Skin of body (tissue), 2 donors: ENCODE measurements around the gene CCDC38. TPM values are rescaled to one million over a fixed set of nuclear protein-coding genes. Genes with fewer than 3 reads are reported as not detected.

Experiments
- DNase-seq: peaks from one replicate; lab custom pipeline; 2025; lab: John Stamatoyannopoulos, UW
- total RNA-seq: library from RNA; depleted of rRNA; stranded (reverse); fragments of >200 nt; gene quantifications from one replicate; pipeline ENCODE4 v1.2.3, GENCODE V29; 2014

The CCDC38 gene
- total RNA-seq, 1 donor from 2014 or later, result not detected

DNA sequence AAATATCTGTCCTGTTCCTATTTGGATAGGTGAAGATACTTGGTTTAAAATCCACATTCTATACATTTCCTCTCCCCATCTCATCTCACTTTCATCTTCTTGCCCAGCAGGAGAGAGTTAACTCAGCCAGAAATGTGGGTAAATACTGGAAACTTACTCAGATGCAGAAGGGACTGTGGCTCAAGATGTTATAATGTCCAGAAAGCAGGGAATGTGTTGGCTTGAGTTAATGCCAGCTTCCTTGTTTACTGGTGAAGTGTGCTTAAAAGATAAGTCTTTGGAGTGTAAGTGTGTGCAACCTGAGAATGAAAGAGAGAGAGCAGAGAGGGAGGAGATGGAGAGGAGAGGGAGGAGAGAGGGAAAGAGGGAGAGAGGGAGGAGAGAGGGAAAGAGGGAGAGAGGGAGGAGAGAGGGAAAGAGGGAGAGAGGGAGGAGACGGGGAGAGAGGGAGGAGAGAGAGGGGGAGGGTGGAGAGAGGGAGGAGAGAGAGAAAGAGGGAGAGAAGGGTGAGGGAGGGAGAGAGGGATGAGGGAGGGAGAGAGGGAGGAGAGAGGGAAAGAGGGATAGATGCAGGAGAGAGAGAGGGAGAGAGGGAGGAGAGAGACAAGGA is 105.7 kb downstream of the CCDC38 start:
- peak; percentile 8 for DNase-seq

GRCh38 chr12:95836185-95836609 is 106.2 kb downstream of the CCDC38 start:
- DNase-seq, result peak; percentile 4

DNA sequence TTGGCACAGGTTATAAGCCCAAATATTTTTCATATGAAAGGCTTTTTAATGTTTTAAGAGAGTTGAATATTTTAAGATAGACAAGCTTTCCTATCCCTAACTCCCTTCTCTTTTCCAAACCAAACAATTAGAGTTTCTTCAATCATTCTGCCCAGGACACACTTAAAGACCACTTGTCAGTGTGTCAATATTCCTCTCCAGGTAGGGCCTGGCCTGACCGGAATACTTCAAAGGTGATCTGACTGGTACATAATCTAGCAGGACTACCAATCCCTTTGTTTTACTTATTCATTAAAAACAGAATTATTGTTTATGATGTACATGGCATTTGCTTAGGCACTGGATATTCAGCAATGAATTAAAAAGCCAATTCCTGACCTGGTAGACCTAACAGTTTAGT is 107.8 kb downstream of the CCDC38 start:
- no peak for DNase-seq

DNA sequence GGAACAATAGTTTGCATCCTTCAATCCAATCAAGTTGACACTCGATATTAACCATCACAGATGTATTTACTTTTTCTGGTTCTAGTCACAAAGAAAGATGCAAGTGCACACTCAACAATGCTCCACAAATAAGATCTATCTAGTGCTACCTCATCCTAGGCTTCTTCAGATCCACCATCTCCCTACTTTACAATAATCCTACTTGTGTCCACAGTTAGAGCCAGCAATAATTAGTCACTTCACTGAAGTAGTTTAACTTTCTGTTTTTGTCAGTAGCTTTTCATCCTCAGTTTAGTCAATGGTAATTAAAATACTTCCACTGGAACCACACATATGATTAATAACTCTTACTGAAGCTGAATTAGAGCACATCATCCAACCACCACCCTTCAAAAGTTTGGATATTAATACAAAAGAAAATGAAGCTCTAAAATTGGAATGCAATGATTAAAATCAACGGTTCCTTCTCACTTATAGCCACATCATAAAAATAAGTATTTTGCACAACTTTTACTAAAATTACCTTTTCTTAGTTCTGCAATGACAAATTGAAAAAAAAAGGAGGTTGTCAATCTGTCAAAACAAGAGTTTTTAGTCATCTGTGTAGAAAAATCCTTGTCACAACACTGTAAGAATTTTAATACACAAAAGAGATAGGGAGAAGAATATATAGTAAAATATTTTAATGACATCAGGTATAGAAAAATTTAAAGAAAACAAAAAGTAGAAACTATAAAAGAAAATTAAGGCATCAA is 111.9 kb downstream of the CCDC38 start:
- no peak for DNase-seq

DNA sequence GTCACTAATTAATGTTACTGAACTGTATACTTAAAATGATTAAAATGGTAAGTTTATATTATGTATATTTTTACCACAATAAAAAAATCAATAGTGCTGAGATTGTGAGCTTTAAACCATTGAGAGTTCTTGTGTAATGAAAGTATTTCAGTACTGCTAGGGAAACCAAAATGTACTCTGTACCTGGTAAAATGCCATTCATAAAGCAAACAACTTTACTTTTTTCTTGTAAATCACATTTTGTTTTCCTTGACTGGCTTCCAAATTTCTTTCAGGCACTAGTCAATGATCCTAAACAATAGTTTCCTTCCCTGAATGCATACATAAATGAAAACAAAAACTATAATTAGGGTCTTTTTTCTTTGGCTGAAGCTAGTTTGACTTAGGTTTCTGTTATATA is 113.0 kb downstream of the CCDC38 start:
- DNase-seq, result no peak

DNA sequence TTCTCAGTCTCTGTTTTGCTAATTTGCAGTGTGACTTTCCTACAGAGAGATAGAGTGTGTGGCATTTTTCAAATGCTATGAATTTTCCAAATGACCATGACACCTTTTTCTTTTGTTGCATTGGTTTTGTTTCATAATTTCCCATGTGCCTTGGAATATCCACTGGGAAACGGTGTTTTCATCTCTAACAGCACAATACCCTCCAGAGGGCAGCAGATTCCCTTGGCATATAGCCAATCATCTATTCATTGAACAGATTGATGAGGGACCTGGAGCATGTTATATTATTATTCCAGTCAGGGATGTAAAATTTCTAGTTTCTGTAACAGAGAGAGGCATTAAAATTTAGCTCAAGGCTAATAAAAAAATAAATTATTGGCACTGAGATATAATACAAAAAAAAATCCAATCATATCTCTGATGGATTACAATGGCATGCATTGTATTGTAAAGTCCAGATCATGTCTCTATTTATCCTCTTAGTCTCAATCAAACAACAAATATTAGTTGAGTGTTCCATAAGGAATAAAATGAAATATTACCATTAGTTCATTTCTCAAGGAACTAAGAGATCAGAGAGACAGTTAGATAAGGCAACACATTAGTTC is 122.2 kb downstream of the CCDC38 start:
- DNase-seq, result peak; percentile 8

Other genes with a start within 250 kb of the CCDC38 start
- 9.4 TPM for gene NTN4, start 151.8 kb downstream of the CCDC38 start, total RNA-seq
- gene SNRPF, start 83.7 kb downstream of the CCDC38 start, total RNA-seq, result 17.2 TPM
- gene AMDHD1, start 717 bp upstream of the CCDC38 start, total RNA-seq, result 0.20 TPM
- 26.6 TPM for gene HAL, start 53.7 kb upstream of the CCDC38 start, total RNA-seq
- 52.9 TPM for gene LTA4H, start 93.0 kb upstream of the CCDC38 start, total RNA-seq